ENCODE results near the gene SETBP1.

SETBP1 gene

GRCh38 chr18:44679056-44679913, 1.4 kb upstream of the SETBP1 start:
- peak; percentile 62 for DNase-seq (ENCODE audit: low read depth)

- no peak for DNase-seq (ENCODE audit: low read depth)
Measured at GRCh38 chr18:44679914-44680272, 795 bp upstream of the SETBP1 start.

GRCh38 chr18:44681076-44681970, 635 bp downstream of the SETBP1 start:
- DNase-seq (ENCODE audit: low read depth): no peak

GRCh38 chr18:44682201-44682870, 1.6 kb downstream of the SETBP1 start:
- no peak for DNase-seq (ENCODE audit: low read depth)

GRCh38 chr18:44682871-44683221, 2.2 kb downstream of the SETBP1 start:
- DNase-seq (ENCODE audit: low read depth): no peak

- no peak for DNase-seq (ENCODE audit: low read depth)
Measured at GRCh38 chr18:44683556-44683955, 2.9 kb downstream of the SETBP1 start.

GRCh38 chr18:44685296-44685695, 4.6 kb downstream of the SETBP1 start:
- DNase-seq (ENCODE audit: low read depth): no peak

GRCh38 chr18:44686156-44686555, 5.5 kb downstream of the SETBP1 start:
- no peak for DNase-seq (ENCODE audit: low read depth)

GRCh38 chr18:44687421-44687820, 6.7 kb downstream of the SETBP1 start:
- no peak for DNase-seq (ENCODE audit: low read depth)

GRCh38 chr18:44689736-44690135, 9.0 kb downstream of the SETBP1 start:
- no peak for DNase-seq (ENCODE audit: low read depth)

GRCh38 chr18:44691148-44691925, 10.6 kb downstream of the SETBP1 start:
- DNase-seq (ENCODE audit: low read depth): no peak

- no peak for DNase-seq (ENCODE audit: low read depth)
Measured at GRCh38 chr18:44693030-44693784, 12.5 kb downstream of the SETBP1 start.

GRCh38 chr18:44695503-44695902, 14.8 kb downstream of the SETBP1 start:
- no peak for DNase-seq (ENCODE audit: low read depth)

- DNase-seq (ENCODE audit: low read depth): no peak
Measured at GRCh38 chr18:44696892-44697291, 16.2 kb downstream of the SETBP1 start.

GRCh38 chr18:44697315-44697714, 16.6 kb downstream of the SETBP1 start:
- DNase-seq (ENCODE audit: low read depth): no peak

- no peak for DNase-seq (ENCODE audit: low read depth)
Measured at GRCh38 chr18:44698518-44698917, 17.8 kb downstream of the SETBP1 start.

GRCh38 chr18:44699572-44700261, 19.0 kb downstream of the SETBP1 start:
- no peak for DNase-seq (ENCODE audit: low read depth)

GRCh38 chr18:44700652-44701051, 20.0 kb downstream of the SETBP1 start:
- no peak for DNase-seq (ENCODE audit: low read depth)

- DNase-seq (ENCODE audit: low read depth): no peak
Measured at GRCh38 chr18:44701227-44701626, 20.5 kb downstream of the SETBP1 start.

- DNase-seq (ENCODE audit: low read depth): no peak
Measured at GRCh38 chr18:44702594-44702993, 21.9 kb downstream of the SETBP1 start.
